HEK293 (cell line): ENCODE data around the gene IL1RAP.

Source experiments
- CTCF ChIA-PET: fragments of 350-600 bp; formaldehyde crosslinking; extraction: SDS; loops from one replicate; lab custom pipeline; 2021; ENCODE audit warnings: antibody characterized with exemption; lab: Yijun Ruan, JAX
- POLR2A ChIA-PET: fragments of 300-600 bp; formaldehyde crosslinking; extraction: SDS; loops from one replicate; lab custom pipeline; 2020; ENCODE audit warnings: antibody characterized with exemption, inconsistent platforms; lab: Yijun Ruan, JAX
- H3K27ac ChIP-seq: fragments of 200-500 bp; sonication (Bioruptor generic); 2 replicates; pipeline ENCODE4 v1.5.1; 2014; ENCODE audit warnings: low read depth, low read length, control low read depth, inconsistent platforms; ENCODE audit errors: extremely low read depth
- H3K36me3 ChIP-seq, 2 experiments: fragments of 200-500 bp in 1 of 2; sonication (Bioruptor generic) in 1 of 2; 1 replicate in 1 of 2; 2 replicates in 1 of 2; pipeline ENCODE4 v1.5.1; 2014 to 2017; ENCODE audit warnings: inconsistent platforms in 2 of 2, low read length in 2 of 2; ENCODE audit not compliant: control insufficient read depth in 2 of 2, insufficient read depth in 1 of 2
- H3K4me1 ChIP-seq: fragments of 200-500 bp; sonication (Bioruptor generic); 2 replicates; pipeline ENCODE4 v1.5.1; 2014; ENCODE audit warnings: mild to moderate bottlenecking, low read length, inconsistent platforms; ENCODE audit not compliant: control insufficient read depth, insufficient read depth
- H3K4me3 ChIP-seq: 2 replicates; pipeline ENCODE4 v1.5.1; 2011; ENCODE audit warnings: low read depth, mild to moderate bottlenecking, control low read depth, low read length, moderate library complexity
- H3K9me3 ChIP-seq: fragments of 200-500 bp; sonication (Bioruptor generic); 2 replicates; pipeline ENCODE4 v1.5.1; 2014; ENCODE audit warnings: low read depth, low read length, inconsistent platforms; ENCODE audit not compliant: control insufficient read depth, insufficient read depth
- FEZF1 ChIP-seq: fragments of 450-650 bp; formaldehyde crosslinking; IDR thresholded peaks from 2 replicates; pipeline ENCODE4 v1.5.1; 2016; ENCODE audit warnings: missing biosample characterization, missing genetic modification characterization
- KLF1 ChIP-seq: fragments of 450-650 bp; formaldehyde crosslinking; IDR thresholded peaks from 2 replicates; pipeline ENCODE4 v1.5.1; 2016; ENCODE audit warnings: missing biosample characterization, missing genetic modification characterization
- TCF7L2 ChIP-seq: IDR thresholded peaks from 2 replicates; pipeline ENCODE4 v1.6.1; 2011; ENCODE audit warnings: low read depth, mild to moderate bottlenecking, inconsistent platforms, low read length, moderate library complexity, borderline replicate concordance
- ZBTB1 ChIP-seq: fragments of 450-650 bp; formaldehyde crosslinking; IDR thresholded peaks from 2 replicates; pipeline ENCODE4 v1.5.1; 2016; ENCODE audit warnings: missing biosample characterization, missing genetic modification characterization
- ZNF146 ChIP-seq: fragments of 450-650 bp; formaldehyde crosslinking; IDR thresholded peaks from 2 replicates; pipeline ENCODE4 v1.5.1; 2016; ENCODE audit warnings: missing biosample characterization, missing genetic modification characterization
- ZNF16 ChIP-seq: fragments of 450-650 bp; formaldehyde crosslinking; IDR thresholded peaks from 2 replicates; pipeline ENCODE4 v1.5.1; 2016; ENCODE audit warnings: low read depth, missing biosample characterization, missing genetic modification characterization
- ZNF175 ChIP-seq: fragments of 450-650 bp; formaldehyde crosslinking; IDR thresholded peaks from 2 replicates; pipeline ENCODE4 v1.5.1; 2016; ENCODE audit warnings: missing biosample characterization, missing genetic modification characterization
- ZNF211 ChIP-seq: fragments of 450-650 bp; formaldehyde crosslinking; IDR thresholded peaks from 2 replicates; pipeline ENCODE4 v1.5.1; 2016; ENCODE audit warnings: low read depth, missing biosample characterization, missing genetic modification characterization
- ZNF24 ChIP-seq: fragments of 450-650 bp; formaldehyde crosslinking; IDR thresholded peaks from 2 replicates; pipeline ENCODE4 v1.5.1; 2016; ENCODE audit warnings: missing biosample characterization, missing genetic modification characterization
- ZNF404 ChIP-seq: fragments of 450-650 bp; formaldehyde crosslinking; IDR thresholded peaks from 2 replicates; pipeline ENCODE4 v1.5.1; 2017; ENCODE audit warnings: missing biosample characterization, missing genetic modification characterization
- ZNF423 ChIP-seq: fragments of 450-650 bp; formaldehyde crosslinking; IDR thresholded peaks from 2 replicates; pipeline ENCODE4 v1.5.1; 2016; ENCODE audit warnings: missing biosample characterization, missing genetic modification characterization
- ZNF501 ChIP-seq: fragments of 450-650 bp; formaldehyde crosslinking; IDR thresholded peaks from 2 replicates; pipeline ENCODE4 v1.5.1; 2016; ENCODE audit warnings: missing biosample characterization, missing genetic modification characterization
- ZNF521 ChIP-seq: fragments of 450-650 bp; formaldehyde crosslinking; IDR thresholded peaks from 2 replicates; pipeline ENCODE4 v1.5.1; 2017; ENCODE audit warnings: missing biosample characterization, mild to moderate bottlenecking, missing genetic modification characterization
- ZNF561 ChIP-seq: fragments of 450-650 bp; IDR thresholded peaks from 2 replicates; pipeline ENCODE4 v1.5.1; 2018; ENCODE audit warnings: missing biosample characterization, missing genetic modification characterization, borderline replicate concordance
- ZNF660 ChIP-seq: fragments of 450-650 bp; IDR thresholded peaks from 2 replicates; pipeline ENCODE4 v1.5.1; 2018; ENCODE audit warnings: missing biosample characterization, mild to moderate bottlenecking, missing genetic modification characterization
- ZNF791 ChIP-seq: fragments of 450-650 bp; formaldehyde crosslinking; IDR thresholded peaks from 2 replicates; pipeline ENCODE4 v1.5.1; 2016; ENCODE audit warnings: missing biosample characterization, missing genetic modification characterization
- TF ChIP-seq, protein P1 (sequence below): fragments of 450-650 bp; formaldehyde crosslinking; IDR thresholded peaks from 2 replicates; pipeline ENCODE4 v1.5.1; 2016; ENCODE audit warnings: missing biosample characterization, missing genetic modification characterization
- TF ChIP-seq, protein P2 (sequence below): fragments of 450-650 bp; IDR thresholded peaks from 2 replicates; pipeline ENCODE4 v1.5.1; 2018; ENCODE audit warnings: missing biosample characterization, missing genetic modification characterization
- TF ChIP-seq, protein P3 (sequence below): fragments of 450-650 bp; formaldehyde crosslinking; IDR thresholded peaks from 2 replicates; pipeline ENCODE4 v1.5.1; 2017; ENCODE audit warnings: missing biosample characterization, missing genetic modification characterization
- TF ChIP-seq, protein P4 (sequence below): fragments of 450-650 bp; formaldehyde crosslinking; IDR thresholded peaks from 2 replicates; pipeline ENCODE4 v1.5.1; 2017; ENCODE audit warnings: missing biosample characterization, missing genetic modification characterization
- TF ChIP-seq, protein P5 (sequence below): fragments of 450-650 bp; formaldehyde crosslinking; IDR thresholded peaks from 2 replicates; pipeline ENCODE4 v1.5.1; 2016; ENCODE audit warnings: missing biosample characterization, missing genetic modification characterization

The IL1RAP gene

DNA sequence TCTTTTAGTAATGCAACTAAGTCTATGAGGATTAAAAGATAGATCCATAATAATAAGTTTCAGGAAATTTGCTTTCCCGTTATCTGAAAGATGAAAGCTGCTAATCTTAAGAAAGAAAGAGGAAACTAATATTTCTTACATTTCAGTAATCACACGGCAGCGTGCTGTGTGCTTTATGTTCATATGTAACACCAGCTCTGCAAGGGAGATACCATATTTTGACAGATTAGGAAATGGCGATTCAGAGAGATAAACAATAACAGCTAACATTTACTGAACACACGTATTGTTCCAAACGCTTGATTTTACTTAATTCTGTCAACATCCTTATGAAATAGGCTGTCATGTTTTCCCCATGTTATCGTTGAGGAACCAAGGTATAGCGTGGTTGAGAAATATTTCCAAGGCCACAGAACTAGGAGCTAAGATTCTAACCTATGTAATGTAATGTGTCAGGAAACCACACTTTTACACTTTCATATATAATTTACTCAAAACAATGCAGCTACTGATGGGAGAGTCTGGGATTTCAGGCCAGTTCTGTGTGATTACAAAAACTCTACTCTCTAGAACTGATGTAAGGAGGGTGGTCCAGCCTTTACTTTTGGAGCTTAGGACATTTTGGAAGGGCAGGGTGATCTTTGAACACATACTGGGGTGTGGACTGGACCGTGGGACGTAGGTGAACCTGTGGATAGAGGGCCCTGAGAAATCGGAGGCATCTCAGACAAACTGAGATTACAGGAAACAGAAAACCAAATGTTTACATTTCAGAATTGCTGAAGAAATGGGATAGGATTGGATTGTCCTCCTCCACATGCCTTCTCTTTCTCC lies 100.6 kb downstream of the IL1RAP start:
- TF ChIP-seq, protein P1, sequence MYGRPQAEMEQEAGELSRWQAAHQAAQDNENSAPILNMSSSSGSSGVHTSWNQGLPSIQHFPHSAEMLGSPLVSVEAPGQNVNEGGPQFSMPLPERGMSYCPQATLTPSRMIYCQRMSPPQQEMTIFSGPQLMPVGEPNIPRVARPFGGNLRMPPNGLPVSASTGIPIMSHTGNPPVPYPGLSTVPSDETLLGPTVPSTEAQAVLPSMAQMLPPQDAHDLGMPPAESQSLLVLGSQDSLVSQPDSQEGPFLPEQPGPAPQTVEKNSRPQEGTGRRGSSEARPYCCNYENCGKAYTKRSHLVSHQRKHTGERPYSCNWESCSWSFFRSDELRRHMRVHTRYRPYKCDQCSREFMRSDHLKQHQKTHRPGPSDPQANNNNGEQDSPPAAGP = no peak
- TF ChIP-seq, protein P2, sequence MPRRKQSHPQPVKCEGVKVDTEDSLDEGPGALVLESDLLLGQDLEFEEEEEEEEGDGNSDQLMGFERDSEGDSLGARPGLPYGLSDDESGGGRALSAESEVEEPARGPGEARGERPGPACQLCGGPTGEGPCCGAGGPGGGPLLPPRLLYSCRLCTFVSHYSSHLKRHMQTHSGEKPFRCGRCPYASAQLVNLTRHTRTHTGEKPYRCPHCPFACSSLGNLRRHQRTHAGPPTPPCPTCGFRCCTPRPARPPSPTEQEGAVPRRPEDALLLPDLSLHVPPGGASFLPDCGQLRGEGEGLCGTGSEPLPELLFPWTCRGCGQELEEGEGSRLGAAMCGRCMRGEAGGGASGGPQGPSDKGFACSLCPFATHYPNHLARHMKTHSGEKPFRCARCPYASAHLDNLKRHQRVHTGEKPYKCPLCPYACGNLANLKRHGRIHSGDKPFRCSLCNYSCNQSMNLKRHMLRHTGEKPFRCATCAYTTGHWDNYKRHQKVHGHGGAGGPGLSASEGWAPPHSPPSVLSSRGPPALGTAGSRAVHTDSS = no peak
- TF ChIP-seq ZNF501 (tag by site-specific recombination) = no peak
- H3K36me3 ChIP-seq = no peaks in the 10 kb centered on the region
- no peaks in the 10 kb centered on the region for H3K4me1 ChIP-seq
- CTCF ChIA-PET = interaction anchor here (0.7 kb wide), 1 partner anchor 29 kb away, joined by 3 read pairs; no protein-coding TSS in a partner anchor
- POLR2A ChIA-PET = no interaction called here
- no peaks in the 10 kb centered on the region for H3K9me3 ChIP-seq
- H3K27ac ChIP-seq = no peak overlapping the region
- no peak overlapping the region for H3K4me3 ChIP-seq

DNA sequence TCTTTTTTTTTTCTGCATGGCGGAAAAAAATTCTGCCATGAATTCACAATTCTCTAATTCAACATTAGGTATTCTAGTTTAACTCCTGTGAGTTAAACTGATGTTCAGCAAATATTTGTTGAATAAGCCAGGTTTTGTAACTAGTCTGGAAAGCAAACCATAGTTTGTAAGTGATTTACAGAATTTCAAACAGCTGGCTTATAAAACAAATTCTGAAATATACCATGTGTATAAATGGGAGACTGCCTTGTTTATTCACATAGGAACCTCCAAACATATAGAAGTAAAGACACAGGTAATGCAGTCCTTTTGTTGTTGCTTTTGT lies 101.1 kb downstream of the IL1RAP start:
- no peak overlapping the region for H3K4me3 ChIP-seq
- H3K9me3 ChIP-seq = no peaks in the 10 kb centered on the region
- H3K36me3 ChIP-seq = no peaks in the 10 kb centered on the region
- H3K27ac ChIP-seq = no peak overlapping the region
- CTCF ChIA-PET = interaction anchor here (0.7 kb wide), 1 partner anchor 30 kb away, joined by 3 read pairs; no protein-coding TSS in a partner anchor
- no peaks in the 10 kb centered on the region for H3K4me1 ChIP-seq
- POLR2A ChIA-PET = no interaction called here
- TF ChIP-seq, protein P3, sequence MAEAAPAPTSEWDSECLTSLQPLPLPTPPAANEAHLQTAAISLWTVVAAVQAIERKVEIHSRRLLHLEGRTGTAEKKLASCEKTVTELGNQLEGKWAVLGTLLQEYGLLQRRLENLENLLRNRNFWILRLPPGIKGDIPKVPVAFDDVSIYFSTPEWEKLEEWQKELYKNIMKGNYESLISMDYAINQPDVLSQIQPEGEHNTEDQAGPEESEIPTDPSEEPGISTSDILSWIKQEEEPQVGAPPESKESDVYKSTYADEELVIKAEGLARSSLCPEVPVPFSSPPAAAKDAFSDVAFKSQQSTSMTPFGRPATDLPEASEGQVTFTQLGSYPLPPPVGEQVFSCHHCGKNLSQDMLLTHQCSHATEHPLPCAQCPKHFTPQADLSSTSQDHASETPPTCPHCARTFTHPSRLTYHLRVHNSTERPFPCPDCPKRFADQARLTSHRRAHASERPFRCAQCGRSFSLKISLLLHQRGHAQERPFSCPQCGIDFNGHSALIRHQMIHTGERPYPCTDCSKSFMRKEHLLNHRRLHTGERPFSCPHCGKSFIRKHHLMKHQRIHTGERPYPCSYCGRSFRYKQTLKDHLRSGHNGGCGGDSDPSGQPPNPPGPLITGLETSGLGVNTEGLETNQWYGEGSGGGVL = no peak
- TF ChIP-seq ZNF24 = no peak
- TF ChIP-seq, protein P4, sequence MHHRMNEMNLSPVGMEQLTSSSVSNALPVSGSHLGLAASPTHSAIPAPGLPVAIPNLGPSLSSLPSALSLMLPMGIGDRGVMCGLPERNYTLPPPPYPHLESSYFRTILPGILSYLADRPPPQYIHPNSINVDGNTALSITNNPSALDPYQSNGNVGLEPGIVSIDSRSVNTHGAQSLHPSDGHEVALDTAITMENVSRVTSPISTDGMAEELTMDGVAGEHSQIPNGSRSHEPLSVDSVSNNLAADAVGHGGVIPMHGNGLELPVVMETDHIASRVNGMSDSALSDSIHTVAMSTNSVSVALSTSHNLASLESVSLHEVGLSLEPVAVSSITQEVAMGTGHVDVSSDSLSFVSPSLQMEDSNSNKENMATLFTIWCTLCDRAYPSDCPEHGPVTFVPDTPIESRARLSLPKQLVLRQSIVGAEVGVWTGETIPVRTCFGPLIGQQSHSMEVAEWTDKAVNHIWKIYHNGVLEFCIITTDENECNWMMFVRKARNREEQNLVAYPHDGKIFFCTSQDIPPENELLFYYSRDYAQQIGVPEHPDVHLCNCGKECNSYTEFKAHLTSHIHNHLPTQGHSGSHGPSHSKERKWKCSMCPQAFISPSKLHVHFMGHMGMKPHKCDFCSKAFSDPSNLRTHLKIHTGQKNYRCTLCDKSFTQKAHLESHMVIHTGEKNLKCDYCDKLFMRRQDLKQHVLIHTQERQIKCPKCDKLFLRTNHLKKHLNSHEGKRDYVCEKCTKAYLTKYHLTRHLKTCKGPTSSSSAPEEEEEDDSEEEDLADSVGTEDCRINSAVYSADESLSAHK (tag by site-specific recombination) = no peak
- TF ChIP-seq ZNF175 (tag by site-specific recombination) = no peak

DNA sequence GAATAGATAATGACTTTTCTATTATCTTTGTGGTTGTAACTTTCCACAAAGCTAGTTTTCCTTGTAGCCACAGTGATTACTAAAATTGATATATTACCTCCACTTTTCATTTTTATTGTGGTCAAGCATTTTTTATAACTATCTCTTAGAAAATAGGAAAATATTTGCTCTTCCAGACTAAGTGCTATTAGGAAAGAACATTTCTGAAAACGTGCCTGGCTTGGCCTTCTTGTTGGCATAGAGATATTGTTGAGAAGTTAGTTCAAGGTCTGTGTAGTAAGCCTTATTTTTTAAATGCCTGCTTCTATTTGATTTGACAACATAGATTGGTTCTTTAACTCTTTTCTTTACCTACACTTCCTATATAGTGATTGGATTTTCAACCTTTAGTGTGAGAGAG lies 101.7 kb downstream of the IL1RAP start:
- no peaks in the 10 kb centered on the region for H3K4me1 ChIP-seq
- no peak overlapping the region for H3K27ac ChIP-seq
- no peaks in the 10 kb centered on the region for H3K36me3 ChIP-seq
- no peaks in the 10 kb centered on the region for H3K9me3 ChIP-seq
- TF ChIP-seq ZBTB1 (tag by site-specific recombination) (no peak), ZNF211 (tag by site-specific recombination) (no peak), ZNF501 (tag by site-specific recombination) (no peak), ZNF16 (no peak), ZNF561 (tag by site-specific recombination) (no peak), FEZF1 (tag by site-specific recombination) (no peak), ZNF404 (no peak), ZNF146 (tag by site-specific recombination) (no peak), KLF1 (no peak), ZNF660 (no peak), ZNF791 (tag by site-specific recombination) (no peak), ZNF521 (tag by site-specific recombination) (no peak), ZNF423 (tag by site-specific recombination) (no peak), TCF7L2 (no peak)
- TF ChIP-seq, protein P5, sequence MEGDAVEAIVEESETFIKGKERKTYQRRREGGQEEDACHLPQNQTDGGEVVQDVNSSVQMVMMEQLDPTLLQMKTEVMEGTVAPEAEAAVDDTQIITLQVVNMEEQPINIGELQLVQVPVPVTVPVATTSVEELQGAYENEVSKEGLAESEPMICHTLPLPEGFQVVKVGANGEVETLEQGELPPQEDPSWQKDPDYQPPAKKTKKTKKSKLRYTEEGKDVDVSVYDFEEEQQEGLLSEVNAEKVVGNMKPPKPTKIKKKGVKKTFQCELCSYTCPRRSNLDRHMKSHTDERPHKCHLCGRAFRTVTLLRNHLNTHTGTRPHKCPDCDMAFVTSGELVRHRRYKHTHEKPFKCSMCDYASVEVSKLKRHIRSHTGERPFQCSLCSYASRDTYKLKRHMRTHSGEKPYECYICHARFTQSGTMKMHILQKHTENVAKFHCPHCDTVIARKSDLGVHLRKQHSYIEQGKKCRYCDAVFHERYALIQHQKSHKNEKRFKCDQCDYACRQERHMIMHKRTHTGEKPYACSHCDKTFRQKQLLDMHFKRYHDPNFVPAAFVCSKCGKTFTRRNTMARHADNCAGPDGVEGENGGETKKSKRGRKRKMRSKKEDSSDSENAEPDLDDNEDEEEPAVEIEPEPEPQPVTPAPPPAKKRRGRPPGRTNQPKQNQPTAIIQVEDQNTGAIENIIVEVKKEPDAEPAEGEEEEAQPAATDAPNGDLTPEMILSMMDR = no peak
- ChIA-PET CTCF (interaction anchor here (0.7 kb wide), 2 partner anchors 31 to 654 kb away, joined by 3 read pairs; no protein-coding TSS in a partner anchor), POLR2A (no interaction called here)
- no peak overlapping the region for H3K4me3 ChIP-seq
